Spleen (tissue), 11 donors: ENCODE measurements around the gene LTBP1. TPM values are rescaled to one million over a fixed set of nuclear protein-coding genes. Genes with fewer than 3 reads are reported as not detected.

Experiments used
- DNase-seq: peaks from one replicate; pipeline ENCODE4 v3.0.0-alpha.2; 2020
- H3K27ac ChIP-seq, 8 donors: fragments of 200-600 bp; sonication (generic) in 7 of 8; 1 replicate in 4 of 8; 2 replicates in 4 of 8; pipeline versions ENCODE4 v1.5.0 to v1.8.0; 2016 to 2021; ENCODE audit warnings: inconsistent platforms in 4 of 8, mild to moderate bottlenecking in 4 of 8, moderate library complexity in 1 of 8
- H3K27me3 ChIP-seq, 7 donors: fragments of 200-600 bp; sonication (generic) in 6 of 7; replicated peaks in 1 of 7; 1 replicate in 4 of 7; 2 replicates in 3 of 7; pipeline versions ENCODE4 v1.5.0 to v1.8.0; 2016 to 2021; ENCODE audit warnings: inconsistent platforms in 3 of 7, mild to moderate bottlenecking in 1 of 7
- H3K36me3 ChIP-seq, 6 donors: fragments of 200-600 bp; sonication (generic) in 5 of 6; 1 replicate in 4 of 6; 2 replicates in 2 of 6; pipeline versions ENCODE4 v1.5.0 to v1.8.0; 2016 to 2021; ENCODE audit warnings: inconsistent platforms in 2 of 6
- H3K4me1 ChIP-seq, 6 donors: fragments of 200-600 bp; sonication (generic) in 5 of 6; 1 replicate in 3 of 6; 2 replicates in 3 of 6; pipeline versions ENCODE4 v1.5.0 to v1.8.0; 2016 to 2021; ENCODE audit warnings: inconsistent platforms in 3 of 6
- H3K4me3 ChIP-seq, 8 donors: fragments of 200-600 bp; sonication (generic) in 7 of 8; 1 replicate in 4 of 8; 2 replicates in 4 of 8; pipeline versions ENCODE4 v1.5.0 to v1.8.0; 2016 to 2021; ENCODE audit warnings: inconsistent platforms in 4 of 8, mild to moderate bottlenecking in 4 of 8, moderate library complexity in 2 of 8
- H3K9me3 ChIP-seq, 8 donors: fragments of 200-600 bp; sonication (generic) in 7 of 8; 1 replicate in 4 of 8; 2 replicates in 4 of 8; pipeline versions ENCODE4 v1.5.0 to v1.8.0; 2016 to 2021; ENCODE audit warnings: inconsistent platforms in 4 of 8
- CTCF ChIP-seq, 11 experiments: fragments of 200-600 bp in 7 of 11; fragments of 450-650 bp in 4 of 11; sonication (generic) in 4 of 11; IDR thresholded peaks in 8 of 11; conservative IDR thresholded peaks in 3 of 11; 1 replicate in 7 of 11; 2 replicates in 4 of 11; pipeline versions ENCODE4 v1.4.0 to v1.8.0; 2016 to 2021; ENCODE audit warnings: antibody characterized with exemption in 11 of 11, inconsistent platforms in 4 of 11, mild to moderate bottlenecking in 1 of 11
- POLR2A ChIP-seq, 3 donors: fragments of 450-650 bp; IDR thresholded peaks; one replicate each; pipeline ENCODE4 v1.5.1; 2017; ENCODE audit warnings: antibody characterized with exemption in 3 of 3, mild to moderate bottlenecking in 1 of 3
- POLR2AphosphoS5 ChIP-seq, 3 donors: sonication (generic); formaldehyde crosslinking; IDR thresholded peaks; one replicate each; pipeline ENCODE4 v1.5.1; 2017; ENCODE audit warnings: antibody characterized with exemption in 3 of 3
- WGBS, 5 donors: extraction: QIAGEN DNeasy Blood & Tissue Kit in 3 of 5; methylation state at CpG; one replicate each; pipeline versions ENCODE4 v1.1.5 to v1.1.7; 2013 to 2018; 5-methylcytosine and 5-hydroxymethylcytosine counted together
- intact Hi-C: fragments of 100-400 bp; cut with DNase I; formaldehyde crosslinking; loops from one replicate; pipeline ENCODE4 v1.15.0; 2023; ENCODE audit warnings: low total_unique reads
- polyA plus RNA-seq, 3 donors: library from polyadenylated mRNA; stranded (reverse); fragments of 200-250 nt; gene quantifications; one replicate each; pipeline ENCODE4 v1.2.1, GENCODE V29; 2013
- total RNA-seq, 7 donors: library from RNA; depleted of rRNA in 3 of 7; stranded (reverse); fragments of >200 nt in 3 of 7; fragmentation: NEBNext Ultra II Directional in 4 of 7; extraction: Animal tissue kit (Norgen Biotek cat#: 25700) in 4 of 7; gene quantifications; one replicate each; pipeline versions ENCODE4 v1.1.0 to v1.2.1, GENCODE V29; 2016 to 2021
- donor health status: healthy with polysubstance abuse.
- donor health status: DM: no; HTN: no; CAD: no; lungs with moderate emphysema.
- donor health status: DM: no; HTN: no; CAD: no.
- donor health status: Bipolar disorder and iron deficiency.
- donor health status: healthy.
- donor health status: DM: no; HTN: no; CAD: no.
- donor health status: DM: yes; HTN: yes; CAD: no.

The LTBP1 gene
- total and polyA plus RNA-seq, 10 donors, result 6.8 to 28.0 (median 13.3) TPM

- no peaks in the 10 kb centered on the region for H3K36me3 ChIP-seq
- peaks cover 0 to 30% (median 26%) of the 10 kb centered on the region in 8 donors for H3K9me3 ChIP-seq
- WGBS, 5 donors, result 89 to 95% (median 91%) methylated on average over 8 of the region's 8 CpGs
- no peak for DNase-seq
- TF ChIP-seq POLR2A (IDR thresholded peaks at IDR 0.05), result no peak
- TF ChIP-seq POLR2AphosphoS5 (IDR thresholded peaks at IDR 0.05), result no peak
- TF ChIP-seq CTCF (IDR thresholded peaks at IDR 0.05 in 8 of 11, conservative IDR thresholded peaks at IDR 0.05 in 3 of 11), result no peak
- no peaks in the 10 kb centered on the region for H3K4me1 ChIP-seq
- H3K27me3 ChIP-seq, result no peaks in the 10 kb centered on the region
- no peak overlapping the region for H3K4me3 ChIP-seq
- no peak overlapping the region for H3K27ac ChIP-seq
- intact Hi-C loops, result no loop called here
Measured at GRCh38 chr2:33354981-33355380, 408.2 kb downstream of the LTBP1 start.

GRCh38 chr2:33358878-33359277, 412.1 kb downstream of the LTBP1 start:
- no peak for DNase-seq
- TF ChIP-seq CTCF (IDR thresholded peaks at IDR 0.05 in 8 of 11, conservative IDR thresholded peaks at IDR 0.05 in 3 of 11), result no peak
- peaks cover 0 to 30% (median 26%) of the 10 kb centered on the region in 8 donors for H3K9me3 ChIP-seq
- WGBS, 5 donors, result 67 to 85% (median 76%) methylated on average over 6 of the region's 6 CpGs
- no peaks in the 10 kb centered on the region for H3K4me1 ChIP-seq
- H3K36me3 ChIP-seq, result no peaks in the 10 kb centered on the region
- H3K27ac ChIP-seq, result no peak overlapping the region
- no peak overlapping the region for H3K4me3 ChIP-seq
- intact Hi-C loops, result no loop called here
- H3K27me3 ChIP-seq, result no peaks in the 10 kb centered on the region

- intact Hi-C loops, result no loop called here
- H3K4me3 ChIP-seq, result no peak overlapping the region
- no peaks in the 10 kb centered on the region for H3K9me3 ChIP-seq
- 68 to 90% (median 76%) methylated on average over 5 of the region's 5 CpGs for WGBS, 5 donors
- no peaks in the 10 kb centered on the region for H3K36me3 ChIP-seq
- TF ChIP-seq CTCF (IDR thresholded peaks at IDR 0.05 in 8 of 11, conservative IDR thresholded peaks at IDR 0.05 in 3 of 11) (no peak), POLR2A (IDR thresholded peaks at IDR 0.05) (no peak), POLR2AphosphoS5 (IDR thresholded peaks at IDR 0.05) (no peak)
- no peaks in the 10 kb centered on the region for H3K4me1 ChIP-seq
- DNase-seq, result no peak
- H3K27ac ChIP-seq, result no peak overlapping the region
- H3K27me3 ChIP-seq, result no peaks in the 10 kb centered on the region
Measured at GRCh38 chr2:33363325-33364298, 416.9 kb downstream of the LTBP1 start.

- TF ChIP-seq CTCF (IDR thresholded peaks at IDR 0.05 in 8 of 11, conservative IDR thresholded peaks at IDR 0.05 in 3 of 11) (no peak), POLR2A (IDR thresholded peaks at IDR 0.05) (no peak), POLR2AphosphoS5 (IDR thresholded peaks at IDR 0.05) (no peak)
- no peak for DNase-seq
- no peaks in the 10 kb centered on the region for H3K36me3 ChIP-seq
- H3K4me3 ChIP-seq, result no peak overlapping the region
- no peak overlapping the region for H3K27ac ChIP-seq
- no peaks in the 10 kb centered on the region for H3K9me3 ChIP-seq
- WGBS, 5 donors, result 89 to 91% (median 90%) methylated on average over 9 of the region's 9 CpGs
- no peaks in the 10 kb centered on the region for H3K27me3 ChIP-seq
- intact Hi-C loops, result no loop called here
- H3K4me1 ChIP-seq, result no peaks in the 10 kb centered on the region
Measured at GRCh38 chr2:33365264-33365970, 418.7 kb downstream of the LTBP1 start.
